HepG2 (cell line): ENCODE measurements around the gene FOXD1. TPM values are rescaled to one million over a fixed set of nuclear protein-coding genes. Genes with fewer than 3 reads are reported as not detected.

Source experiments
- ATF6 ChIP-seq: sonication (generic); formaldehyde crosslinking; conservative IDR thresholded peaks from 2 replicates; pipeline ENCODE4 v1.4.0; 2020; ENCODE audit warnings: missing genetic modification reagents
- CENPX ChIP-seq: sonication (generic); formaldehyde crosslinking; IDR thresholded peaks from 2 replicates; pipeline ENCODE4 v1.9.0; 2021; ENCODE audit warnings: mild to moderate bottlenecking, missing genetic modification reagents, moderate library complexity
- CREB3 ChIP-seq: sonication (generic); formaldehyde crosslinking; IDR thresholded peaks from 2 replicates; pipeline ENCODE4 v1.5.0; 2020; ENCODE audit warnings: missing genetic modification reagents
- ETV6 ChIP-seq: sonication (generic); formaldehyde crosslinking; conservative IDR thresholded peaks from 2 replicates; pipeline ENCODE4 v1.4.0; 2020; ENCODE audit warnings: missing genetic modification reagents
- HMGXB4 ChIP-seq, 2 experiments: sonication (generic) in 1 of 2; formaldehyde crosslinking in 1 of 2; IDR thresholded peaks; 2 replicates each; pipeline versions ENCODE4 v1.4.0 to v1.6.1; 2018 to 2020; ENCODE audit warnings: missing genetic modification reagents in 2 of 2, borderline replicate concordance in 1 of 2, low read depth in 1 of 2, mild to moderate bottlenecking in 1 of 2, missing biosample characterization in 1 of 2
- KLF16 ChIP-seq, 2 experiments: sonication (generic) in 1 of 2; formaldehyde crosslinking in 1 of 2; IDR thresholded peaks; 2 replicates each; pipeline versions ENCODE4 v1.6.1 to v1.8.0; 2016 to 2023; ENCODE audit warnings: missing genetic modification reagents in 2 of 2, missing compliant biosample characterization in 1 of 2
- MTA1 ChIP-seq: sonication (generic); formaldehyde crosslinking; IDR thresholded peaks from 2 replicates; pipeline ENCODE4 v1.4.0; 2020; ENCODE audit warnings: missing genetic modification reagents, mild to moderate bottlenecking, borderline replicate concordance
- NFE2L1 ChIP-seq: sonication (generic); formaldehyde crosslinking; IDR thresholded peaks from 2 replicates; pipeline ENCODE4 v1.4.0; 2020; ENCODE audit warnings: missing genetic modification reagents, mild to moderate bottlenecking, borderline replicate concordance
- NFKBIZ ChIP-seq: IDR thresholded peaks from 2 replicates; pipeline ENCODE4 v1.6.1; 2018; ENCODE audit warnings: missing genetic modification reagents, missing compliant biosample characterization
- NFYB ChIP-seq: sonication (generic); formaldehyde crosslinking; IDR thresholded peaks from 2 replicates; pipeline ENCODE4 v1.4.0; 2020; ENCODE audit warnings: missing genetic modification reagents
- PTBP1 ChIP-seq: fragments of 200-400 bp; formaldehyde crosslinking; IDR thresholded peaks from 2 replicates; pipeline ENCODE4 v1.6.1; 2018; ENCODE audit warnings: low read length, low read depth; ENCODE audit not compliant: poor library complexity, severe bottlenecking
- RAD51 ChIP-seq: fragments of 450-650 bp; IDR thresholded peaks from 2 replicates; pipeline ENCODE4 v1.6.1; 2016; ENCODE audit warnings: borderline replicate concordance
- RBFOX2 ChIP-seq: fragments of 200-400 bp; formaldehyde crosslinking; IDR thresholded peaks from 2 replicates; pipeline ENCODE4 v1.6.1; 2017; ENCODE audit warnings: low read depth, mild to moderate bottlenecking, low read length
- REPIN1 ChIP-seq: sonication (generic); formaldehyde crosslinking; IDR thresholded peaks from 2 replicates; pipeline ENCODE4 v1.8.0; 2022; ENCODE audit warnings: missing genetic modification reagents, low read depth, mild to moderate bottlenecking, borderline replicate concordance
- RFXAP ChIP-seq: sonication (generic); formaldehyde crosslinking; IDR thresholded peaks from 2 replicates; pipeline ENCODE4 v1.4.0; 2020; ENCODE audit warnings: missing genetic modification reagents, borderline replicate concordance
- ZBTB42 ChIP-seq: sonication (generic); formaldehyde crosslinking; IDR thresholded peaks from 2 replicates; pipeline ENCODE4 v1.5.0; 2020; ENCODE audit warnings: mild to moderate bottlenecking, missing genetic modification reagents
- ZFP91 ChIP-seq: sonication (generic); formaldehyde crosslinking; IDR thresholded peaks from 2 replicates; pipeline ENCODE4 v1.9.0; 2022; ENCODE audit warnings: missing genetic modification reagents, mild to moderate bottlenecking, borderline replicate concordance
- ZNF280B ChIP-seq: sonication (generic); formaldehyde crosslinking; IDR thresholded peaks from 2 replicates; pipeline ENCODE4 v1.5.0; 2020; ENCODE audit warnings: missing genetic modification reagents, mild to moderate bottlenecking, borderline replicate concordance
- ZNF343 ChIP-seq: sonication (generic); formaldehyde crosslinking; IDR thresholded peaks from 2 replicates; pipeline ENCODE4 v1.4.0; 2020; ENCODE audit warnings: mild to moderate bottlenecking, missing genetic modification reagents
- ZNF605 ChIP-seq: sonication (generic); formaldehyde crosslinking; IDR thresholded peaks from 2 replicates; pipeline ENCODE4 v1.8.0; 2022; ENCODE audit warnings: mild to moderate bottlenecking, missing genetic modification reagents
- ZSCAN31 ChIP-seq: sonication (generic); formaldehyde crosslinking; IDR thresholded peaks from 2 replicates; pipeline ENCODE4 v1.5.0; 2020; ENCODE audit warnings: low read depth, mild to moderate bottlenecking, missing genetic modification reagents
- polyA plus RNA-seq, 8 experiments: library from polyadenylated mRNA; depleted of rRNA in 3 of 8; stranded (reverse) in 7 of 8; unstranded in 1 of 8; fragments of >200 nt; fragmentation: Illumina TruSeq in 4 of 8; extraction: Trizol in 4 of 8; gene quantifications; 2 replicates each; pipeline versions ENCODE4 v1.2.1 to v1.2.3, GENCODE V29; 2011 to 2016; ENCODE audit warnings: low read depth in 4 of 8, missing spikeins in 1 of 8, mixed read lengths in 1 of 8; ENCODE audit not compliant: insufficient read depth in 1 of 8
- total RNA-seq, 5 experiments: library from RNA; depleted of rRNA; stranded (reverse); fragments of >200 nt; fragmentation: Illumina TruSeq; extraction: Trizol; gene quantifications; 2 replicates each; pipeline ENCODE4 v1.2.3, GENCODE V29; 2016; ENCODE audit warnings: low read depth in 1 of 5

The FOXD1 gene
- total and polyA plus RNA-seq, 2 of the 13 experiments (the other 11 are each of a cell fraction or from before 2014, with no cell fraction given), result 0.04 to 0.05 TPM

- TF ChIP-seq RBFOX2 (peak; percentile 47; the same call in 1 of the 2 replicates), RFXAP (CRISPR knock-in tag) (no peak), NFYB (CRISPR knock-in tag) (no peak), CREB3 (CRISPR knock-in tag) (no peak), MTA1 (CRISPR knock-in tag) (no peak), ZNF343 (no peak), ZFP91 (CRISPR knock-in tag) (peak; percentile 50; the same call in 1 of the 2 replicates), ETV6 (CRISPR knock-in tag) (no peak), ZNF605 (CRISPR knock-in tag) (no peak), NFKBIZ (CRISPR knock-in tag) (no peak), ATF6 (no peak), ZNF280B (CRISPR knock-in tag) (no peak), CENPX (no peak), RAD51 (no peak), ZSCAN31 (0 out of 2 replicates have a peak, but pooled peaks have one; percentile 16), ZBTB42 (CRISPR knock-in tag) (no peak), NFE2L1 (CRISPR knock-in tag) (no peak), PTBP1 (no peak), HMGXB4 (CRISPR knock-in tag; IDR thresholded peaks at IDR 0.05; ENCODE audit: borderline replicate concordance in 1 of 2, low read depth in 1 of 2) (peak; percentile 54 to 57; a peak in 2 of 4 replicates), KLF16 (CRISPR knock-in tag; IDR thresholded peaks at IDR 0.05) (no peak), REPIN1 (CRISPR knock-in tag) (no peak)
Measured at GRCh38 chr5:73437101-73437776, 11.3 kb downstream of the FOXD1 start (continued).
